Activated naive CD8-positive, alpha-beta T cell treated with anti-CD3 and anti-CD28 coated beads, Interleukin-2, amount 50 U/mL, for 16 hours (primary cell): ENCODE measurements around the gene TRUB2.

ENCODE experiments used
- DNase-seq: peaks from one replicate; pipeline ENCODE4 v3.0.0-alpha.2; 2020; ENCODE audit warnings: low read depth, low spot score

Gene TRUB2, protein sequence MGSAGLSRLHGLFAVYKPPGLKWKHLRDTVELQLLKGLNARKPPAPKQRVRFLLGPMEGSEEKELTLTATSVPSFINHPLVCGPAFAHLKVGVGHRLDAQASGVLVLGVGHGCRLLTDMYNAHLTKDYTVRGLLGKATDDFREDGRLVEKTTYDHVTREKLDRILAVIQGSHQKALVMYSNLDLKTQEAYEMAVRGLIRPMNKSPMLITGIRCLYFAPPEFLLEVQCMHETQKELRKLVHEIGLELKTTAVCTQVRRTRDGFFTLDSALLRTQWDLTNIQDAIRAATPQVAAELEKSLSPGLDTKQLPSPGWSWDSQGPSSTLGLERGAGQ

DNA sequence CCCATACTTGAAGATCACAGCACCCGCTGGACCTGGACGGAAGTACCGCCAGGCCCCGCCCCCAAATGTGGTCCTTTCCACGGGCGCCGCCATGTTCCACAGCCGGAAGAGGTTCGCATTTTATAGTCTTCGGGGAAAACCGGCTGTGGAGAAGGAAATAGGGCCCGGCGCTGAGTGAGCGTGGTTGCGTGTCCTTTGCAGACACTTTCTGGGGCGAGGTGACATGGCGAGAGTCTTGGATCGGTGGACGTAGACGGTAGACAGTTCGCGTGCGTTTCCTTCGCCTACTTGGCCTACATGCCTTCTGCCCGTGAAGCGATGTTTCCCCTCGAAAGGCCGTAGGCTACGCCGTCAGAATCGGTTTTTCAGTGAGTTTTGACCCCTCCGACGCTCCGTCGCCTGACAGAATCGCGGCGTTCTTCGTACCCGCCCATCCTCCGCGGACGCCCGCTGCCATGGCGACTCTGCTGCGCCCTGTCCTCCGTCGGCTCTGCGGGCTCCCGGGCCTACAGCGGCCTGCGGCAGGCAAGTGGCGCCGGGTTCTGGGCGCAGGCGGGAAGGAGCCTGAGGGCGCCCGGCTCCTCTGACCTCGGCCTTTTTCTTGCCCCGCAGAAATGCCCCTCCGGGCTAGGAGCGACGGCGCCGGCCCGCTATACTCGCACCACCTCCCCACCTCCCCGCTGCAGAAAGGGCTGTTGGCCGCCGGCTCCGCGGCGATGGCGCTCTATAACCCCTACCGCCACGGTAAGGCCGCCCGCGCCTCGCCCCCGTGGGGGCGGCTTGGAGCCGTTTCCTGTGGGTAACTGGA is at the start of gene TRUB2, which contains the start of gene COQ4:
Gene TRUB2 (minus strand): TSS at position 44 of the 808 bp plus-strand sequence. CDS start 39 bp downstream, at position 5.
Gene COQ4 (plus strand): TSS at position 436 of the 808 bp plus-strand sequence. CDS start 20 bp downstream, at position 456.
- peak; percentile 85 for DNase-seq

DNA sequence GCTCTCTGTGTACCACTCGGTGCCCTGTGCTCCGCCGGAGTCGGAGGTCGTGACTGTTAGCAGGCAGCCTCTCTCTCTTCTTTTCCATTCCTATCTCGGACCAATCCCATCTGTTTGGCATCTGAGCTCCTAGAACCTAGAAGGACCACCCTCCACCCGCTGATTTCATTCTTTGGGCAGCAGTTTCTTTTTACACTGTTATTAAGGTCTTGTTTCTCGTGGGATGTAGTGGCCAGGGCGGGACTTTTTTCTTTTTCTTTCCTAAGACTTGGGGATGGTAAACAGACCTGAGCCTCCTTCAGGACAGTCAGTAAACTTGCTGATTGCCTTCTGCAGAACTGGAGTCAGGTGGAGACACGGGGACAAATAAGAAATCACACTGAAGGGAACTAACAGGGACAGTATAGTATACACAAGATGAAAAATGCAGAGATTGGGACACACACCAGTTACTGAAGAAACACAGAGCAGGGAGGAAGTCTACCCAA is 49.4 kb upstream of the TRUB2 start:
- no peak for DNase-seq

DNA sequence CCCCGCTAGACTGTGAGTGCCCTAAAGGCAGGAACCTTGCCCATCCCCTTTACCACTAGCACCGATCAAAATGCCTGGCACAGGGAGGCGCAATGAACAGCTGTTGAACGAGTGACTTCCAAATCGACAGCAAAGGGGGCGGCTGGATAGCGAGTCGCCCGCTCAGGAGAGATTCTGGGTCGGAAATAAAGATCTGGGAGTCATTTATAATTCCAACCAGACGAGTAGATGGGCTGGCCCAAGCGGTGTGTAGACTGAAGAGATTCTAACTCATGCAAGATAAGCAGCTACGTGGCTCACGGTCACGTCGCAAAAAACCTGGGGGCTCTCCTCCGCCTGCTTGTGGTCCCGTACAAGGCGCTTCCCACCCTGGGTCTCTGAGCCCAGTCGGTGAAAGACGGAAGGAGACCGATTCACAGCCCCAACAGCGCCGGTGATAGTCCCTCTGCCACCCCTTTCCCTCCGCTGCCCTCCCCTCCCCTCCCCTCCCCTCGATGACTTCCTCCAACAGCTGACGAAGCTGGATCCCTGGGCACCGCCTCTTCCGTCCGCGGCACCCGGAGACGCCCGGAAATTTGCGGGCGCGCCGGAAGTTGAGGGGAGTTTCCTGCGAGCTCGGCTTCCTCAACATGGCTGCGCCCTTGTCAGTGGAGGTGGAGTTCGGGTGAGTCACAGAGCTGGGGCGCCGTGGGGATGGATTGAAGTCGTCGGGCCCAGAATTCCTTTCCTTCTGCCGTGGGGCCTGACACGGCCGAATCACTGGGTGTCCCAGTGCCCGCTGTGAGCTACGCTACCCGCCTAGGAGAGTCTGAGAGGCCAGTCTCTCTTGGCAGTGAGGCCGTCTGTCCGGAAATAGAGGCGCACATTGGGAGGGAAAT is 48.7 kb upstream of the TRUB2 start, which contains the start of gene URM1:
Gene URM1 (plus strand): TSS at position 623 of the 878 bp plus-strand sequence. CDS start 7 bp downstream, at position 630.
- peak; percentile 88 for DNase-seq

DNA sequence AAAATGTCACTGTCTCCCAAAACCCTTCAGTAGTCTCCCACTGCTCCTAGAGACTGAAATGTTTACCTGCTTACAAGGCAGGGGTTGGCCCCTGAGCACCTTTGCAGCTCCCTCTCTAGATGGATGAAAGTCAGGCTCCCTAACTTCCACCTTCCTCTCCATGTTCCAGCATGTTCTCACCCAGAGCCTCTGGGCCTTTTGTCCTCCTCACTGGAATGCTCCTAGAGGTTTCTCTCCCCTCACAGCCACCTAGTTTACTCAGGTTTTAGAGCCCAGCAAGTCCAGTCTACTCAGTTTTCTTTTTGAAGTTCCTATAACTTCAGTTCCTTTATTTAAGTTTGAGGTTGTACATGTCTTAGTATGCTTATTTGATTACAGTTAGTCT is 48.1 kb upstream of the TRUB2 start:
- DNase-seq: no peak

DNA sequence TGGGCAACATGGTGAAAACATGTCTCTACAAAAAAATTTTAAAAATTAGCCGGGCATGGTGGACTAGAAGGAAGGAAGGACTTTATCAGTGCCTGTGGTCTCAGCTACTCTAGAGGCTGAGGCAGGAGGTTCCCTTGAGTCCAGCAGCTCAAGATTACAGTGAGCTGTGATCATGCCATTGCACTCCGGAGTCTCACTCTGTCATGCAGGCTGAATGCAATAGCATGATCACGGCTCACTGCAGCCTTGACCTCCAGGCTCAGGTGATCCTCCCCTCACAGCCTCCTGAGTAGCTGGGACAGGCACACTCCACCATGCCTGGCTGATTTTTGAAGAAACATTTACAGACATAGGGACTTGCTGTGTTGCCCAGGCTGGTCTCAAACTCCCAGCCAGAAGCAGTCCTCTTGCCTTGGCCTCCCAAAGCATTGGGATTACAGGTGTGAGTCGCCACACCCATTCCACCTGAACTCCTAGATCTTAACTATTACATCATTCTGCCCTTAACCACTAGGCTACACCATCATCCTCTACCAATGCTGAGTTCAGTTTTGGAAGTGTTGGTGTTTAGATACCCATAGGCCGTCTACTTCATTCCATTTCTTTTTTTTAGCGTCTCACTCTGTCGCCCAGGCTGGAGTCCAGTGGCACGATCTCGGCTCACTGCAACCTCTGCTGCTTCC is 46.9 kb upstream of the TRUB2 start:
- no peak for DNase-seq

DNA sequence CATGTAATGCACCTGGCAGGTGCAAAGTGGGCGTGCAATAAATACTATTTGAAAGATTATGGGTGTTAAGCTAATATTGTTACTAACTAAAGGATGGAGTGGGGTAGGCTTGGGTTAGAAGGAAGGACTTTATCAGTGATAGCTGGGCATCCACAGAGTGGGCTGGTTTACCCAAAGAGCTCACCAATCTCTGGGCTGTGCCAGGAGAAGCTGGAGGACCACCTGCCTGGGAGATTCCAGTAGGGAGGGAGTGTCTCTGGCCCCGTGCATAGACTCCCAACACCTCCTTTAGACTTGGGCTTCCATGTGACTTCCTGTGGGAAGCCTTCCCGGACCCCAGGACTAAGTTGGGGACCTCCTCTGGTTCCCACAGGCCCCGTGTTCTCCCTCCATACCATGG is 43.3 kb upstream of the TRUB2 start:
- no peak for DNase-seq

DNA sequence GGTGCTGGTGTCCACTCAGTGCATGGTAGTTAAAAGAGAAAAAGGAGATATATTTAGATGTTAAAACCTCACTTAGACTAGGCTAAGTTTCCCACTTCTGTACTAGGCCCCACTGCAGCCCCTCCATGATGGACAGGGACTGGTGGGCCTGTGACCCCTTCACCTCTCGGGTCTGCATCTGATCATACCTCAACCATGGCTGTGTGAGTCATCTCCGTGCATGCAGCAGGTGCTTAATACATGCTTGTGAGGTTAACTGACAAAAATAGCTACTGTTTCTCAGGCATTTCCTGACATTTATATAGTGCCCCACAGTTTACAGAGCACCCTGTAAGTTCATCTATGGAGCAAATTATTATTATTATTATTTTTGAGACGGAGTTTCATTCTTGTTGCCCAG is 40.5 kb upstream of the TRUB2 start:
- no peak for DNase-seq

DNA sequence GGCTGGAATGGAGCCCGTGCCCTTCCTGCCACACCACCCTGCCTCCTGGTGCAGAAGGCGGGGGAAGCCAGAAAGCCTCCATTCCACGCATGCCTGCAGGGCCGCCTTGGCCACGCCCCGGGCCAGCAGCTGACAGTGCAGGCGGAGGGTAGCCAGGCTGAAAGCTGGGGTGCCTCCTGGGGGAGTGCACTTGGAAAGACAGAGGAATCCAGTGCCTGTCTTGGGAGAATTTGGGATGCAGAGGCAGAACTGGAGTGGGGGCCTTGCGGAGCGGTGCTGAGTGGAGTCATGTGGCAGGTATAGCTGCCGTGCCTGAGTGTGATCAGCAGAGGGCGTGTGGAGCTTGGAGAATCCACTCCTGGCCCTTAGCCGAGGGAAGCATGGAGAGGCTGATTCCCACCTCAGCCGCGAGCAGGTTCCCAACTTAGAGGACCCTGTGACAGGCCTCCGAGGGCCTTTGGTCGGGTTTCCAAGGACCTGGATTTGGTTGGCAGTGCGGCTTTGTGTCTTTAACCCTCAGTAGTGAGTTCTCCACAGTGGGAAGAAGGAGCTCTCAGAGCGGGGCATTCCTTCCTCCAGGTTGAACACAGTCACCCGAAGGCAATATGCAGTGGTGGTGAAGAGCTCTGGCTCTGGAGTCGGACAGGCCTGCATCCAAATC is 39.9 kb upstream of the TRUB2 start:
- peak; percentile 17 for DNase-seq

DNA sequence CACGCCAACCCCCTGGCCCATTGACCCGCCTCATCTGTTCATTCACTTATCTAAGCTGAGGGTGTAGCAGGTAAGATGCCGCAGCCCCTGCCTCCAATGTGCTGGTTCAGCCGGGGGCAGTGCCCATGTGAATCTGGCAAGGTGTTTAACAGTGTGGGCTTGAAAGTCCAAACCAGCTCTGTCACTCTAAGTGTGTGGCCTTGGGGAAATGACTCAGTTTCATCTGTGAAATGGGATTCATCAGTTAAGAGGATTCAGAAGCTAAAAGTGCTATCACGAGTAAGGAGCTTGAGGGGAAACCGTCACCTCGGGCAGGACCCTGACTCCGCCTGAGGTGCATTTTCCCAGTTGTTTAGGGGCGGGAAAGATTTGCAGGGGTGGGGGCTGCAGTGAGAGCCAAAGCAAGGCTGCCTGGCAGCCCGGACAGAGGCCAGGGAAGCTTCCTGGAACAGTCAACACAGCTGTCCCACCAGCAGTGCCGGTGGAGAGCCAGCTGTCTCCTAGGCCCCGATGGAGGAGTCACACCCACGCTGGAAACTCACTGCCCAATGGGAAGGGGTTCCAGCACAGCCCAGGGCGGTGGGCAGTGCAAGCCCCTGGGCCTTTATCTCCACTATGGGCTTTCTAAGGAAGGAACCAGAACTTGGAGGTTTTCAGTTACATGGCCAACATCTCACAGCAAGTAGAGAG is 39.2 kb upstream of the TRUB2 start:
- DNase-seq: no peak

DNA sequence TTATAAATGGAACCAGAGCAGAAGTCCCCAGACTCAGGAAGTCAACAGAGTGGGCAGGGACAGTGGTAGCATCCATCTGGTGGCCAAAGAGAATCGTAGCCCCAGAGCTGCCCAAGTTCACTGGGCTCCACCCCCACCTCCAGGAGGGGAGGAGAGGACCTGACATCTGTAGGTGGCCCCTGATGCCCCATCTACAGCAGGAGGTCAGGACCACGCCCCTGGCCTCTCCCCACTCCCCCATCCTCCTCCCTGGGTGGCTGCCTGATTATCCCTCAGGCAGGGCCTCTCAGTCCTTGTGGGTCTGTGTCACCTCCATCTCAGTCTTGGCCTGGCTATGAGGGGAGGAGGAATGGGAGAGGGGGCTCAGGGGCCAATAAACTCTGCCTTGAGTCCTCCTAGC is 38.6 kb upstream of the TRUB2 start:
- DNase-seq: no peak

DNA sequence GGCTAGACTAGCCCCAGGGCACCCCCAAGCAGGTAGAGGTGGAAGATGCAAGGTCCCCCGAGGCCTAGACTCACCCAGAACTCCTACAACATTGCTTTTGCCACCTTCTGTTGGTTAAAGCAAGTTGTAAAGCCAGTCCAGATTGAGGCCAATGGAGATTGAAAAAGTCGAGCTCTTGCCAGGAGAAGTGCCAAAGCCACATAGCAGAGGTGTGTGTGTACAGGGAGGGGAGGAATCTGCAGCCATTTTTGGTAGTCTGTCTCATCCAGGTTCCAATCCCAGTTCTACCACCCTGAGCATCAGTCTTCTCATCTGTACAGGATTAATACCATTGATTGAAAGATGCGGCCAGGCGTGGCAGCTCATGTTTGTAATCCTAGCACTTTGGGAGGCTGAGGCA is 36.6 kb upstream of the TRUB2 start:
- no peak for DNase-seq

DNA sequence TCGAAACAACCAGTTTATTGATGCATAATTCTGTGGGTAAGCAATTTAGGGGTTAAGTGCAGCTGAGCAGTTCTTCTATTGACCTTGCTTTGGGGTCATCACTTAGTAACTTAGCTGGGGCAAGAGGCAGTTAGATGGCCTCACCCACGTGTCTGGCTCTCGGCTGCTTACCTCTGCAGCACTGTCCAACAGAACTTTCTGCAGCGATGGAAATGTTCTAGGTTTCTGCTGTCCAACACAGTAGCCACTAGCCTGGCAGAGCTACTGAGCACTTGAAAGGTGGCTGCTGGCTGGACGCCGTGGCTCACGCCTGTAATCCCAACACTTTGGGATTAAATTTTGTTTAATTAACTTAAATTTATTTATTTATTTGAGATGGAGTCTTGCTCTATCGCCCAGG is 35.8 kb upstream of the TRUB2 start:
- no peak for DNase-seq

DNA sequence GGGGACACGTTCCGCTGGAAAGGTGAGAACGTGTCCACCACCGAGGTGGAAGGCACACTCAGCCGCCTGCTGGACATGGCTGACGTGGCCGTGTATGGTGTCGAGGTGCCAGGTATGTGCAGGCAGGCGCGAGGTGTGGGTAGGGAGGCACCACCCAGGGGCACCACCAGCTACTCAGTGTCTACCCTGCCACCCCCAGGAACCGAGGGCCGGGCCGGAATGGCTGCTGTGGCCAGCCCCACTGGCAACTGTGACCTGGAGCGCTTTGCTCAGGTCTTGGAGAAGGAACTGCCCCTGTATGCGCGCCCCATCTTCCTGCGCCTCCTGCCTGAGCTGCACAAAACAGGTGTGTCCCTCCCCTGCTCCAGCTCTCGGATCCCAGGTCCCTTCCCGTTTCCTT is 33.2 kb upstream of the TRUB2 start:
- DNase-seq: no peak

DNA sequence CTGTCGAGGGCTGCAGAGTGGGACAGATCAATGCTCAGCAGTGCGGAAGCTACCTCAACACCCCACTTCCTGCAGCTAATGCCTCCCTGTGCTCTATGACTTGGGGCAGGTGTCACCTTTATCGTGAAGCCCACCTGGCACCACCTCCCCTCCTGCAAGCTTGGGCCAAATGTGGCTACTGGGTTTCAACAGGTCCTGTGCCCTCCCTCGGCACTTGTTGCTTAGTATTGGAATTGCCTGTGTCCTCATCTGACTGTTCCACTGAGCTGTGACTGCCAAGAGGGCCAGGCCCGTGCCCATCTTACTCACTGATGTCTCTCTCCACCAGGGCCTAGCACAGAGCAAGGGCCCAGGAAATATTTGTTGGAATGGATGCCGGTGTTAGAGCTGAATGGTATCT is 27.5 kb upstream of the TRUB2 start:
- DNase-seq: no peak

DNA sequence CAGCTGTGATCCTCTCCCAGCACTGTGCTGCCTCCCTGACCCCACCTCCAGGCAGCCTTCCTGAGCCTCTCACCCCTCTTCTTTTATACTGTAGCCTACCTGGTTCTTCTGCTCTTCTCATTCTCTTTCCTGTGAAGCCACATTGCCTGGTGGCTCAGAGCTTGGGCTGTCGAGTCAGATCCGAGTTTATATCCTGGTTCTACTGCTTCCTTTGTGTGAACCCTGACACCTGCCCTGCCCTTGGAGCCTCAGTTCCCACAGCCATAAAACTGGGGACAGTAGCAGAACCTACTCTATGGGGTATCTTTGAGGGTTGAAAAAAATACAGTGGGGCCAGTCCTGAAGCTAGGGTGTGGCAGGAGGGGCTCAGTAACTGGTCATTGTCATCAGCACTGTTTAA is 26.9 kb upstream of the TRUB2 start:
- DNase-seq: no peak

DNA sequence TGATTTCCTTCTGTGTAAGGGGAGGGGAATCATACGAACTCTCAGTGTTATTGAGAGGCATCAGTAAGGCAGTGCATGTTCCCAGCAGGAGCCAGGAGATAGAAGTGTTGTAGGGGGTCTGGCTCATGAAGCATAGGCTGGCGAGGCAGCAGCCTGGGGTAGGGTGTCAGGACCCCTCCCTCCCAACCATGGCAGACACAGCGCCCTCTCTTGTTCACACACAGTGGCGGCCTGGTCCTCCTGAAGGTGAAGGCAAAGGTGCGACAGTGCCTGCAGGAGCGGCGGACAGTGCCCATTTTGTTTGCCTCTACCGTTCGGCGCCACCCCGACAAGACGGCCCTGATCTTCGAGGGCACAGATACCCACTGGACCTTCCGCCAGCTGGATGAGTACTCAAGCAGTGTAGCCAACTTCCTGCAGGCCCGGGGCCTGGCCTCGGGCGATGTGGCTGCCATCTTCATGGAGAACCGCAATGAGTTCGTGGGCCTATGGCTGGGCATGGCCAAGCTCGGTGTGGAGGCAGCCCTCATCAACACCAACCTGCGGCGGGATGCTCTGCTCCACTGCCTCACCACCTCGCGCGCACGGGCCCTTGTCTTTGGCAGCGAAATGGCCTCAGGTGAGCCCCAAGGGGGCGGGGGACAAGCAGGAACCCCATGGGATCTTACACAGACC is 22.8 kb upstream of the TRUB2 start:
- DNase-seq: no peak

DNA sequence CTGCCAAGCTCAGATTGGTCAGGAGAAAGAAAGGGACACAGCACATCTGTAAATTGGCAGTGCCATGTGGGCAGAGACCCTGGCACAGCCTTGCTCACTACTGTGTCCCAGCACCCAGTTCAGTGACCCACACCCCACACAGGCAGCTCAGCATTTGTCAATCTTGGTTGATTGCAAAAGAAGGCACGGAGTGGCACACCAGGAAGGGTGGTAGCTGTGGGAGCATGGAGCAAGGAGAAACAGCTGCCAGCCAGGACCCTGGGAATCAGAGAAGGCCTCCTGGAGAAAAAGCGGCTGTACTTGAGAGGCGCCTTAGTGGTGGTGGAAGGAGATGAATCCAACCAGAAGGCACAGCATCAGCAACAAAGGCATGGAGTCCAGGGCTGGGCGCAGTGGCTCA is 21.6 kb upstream of the TRUB2 start:
- DNase-seq: no peak

DNA sequence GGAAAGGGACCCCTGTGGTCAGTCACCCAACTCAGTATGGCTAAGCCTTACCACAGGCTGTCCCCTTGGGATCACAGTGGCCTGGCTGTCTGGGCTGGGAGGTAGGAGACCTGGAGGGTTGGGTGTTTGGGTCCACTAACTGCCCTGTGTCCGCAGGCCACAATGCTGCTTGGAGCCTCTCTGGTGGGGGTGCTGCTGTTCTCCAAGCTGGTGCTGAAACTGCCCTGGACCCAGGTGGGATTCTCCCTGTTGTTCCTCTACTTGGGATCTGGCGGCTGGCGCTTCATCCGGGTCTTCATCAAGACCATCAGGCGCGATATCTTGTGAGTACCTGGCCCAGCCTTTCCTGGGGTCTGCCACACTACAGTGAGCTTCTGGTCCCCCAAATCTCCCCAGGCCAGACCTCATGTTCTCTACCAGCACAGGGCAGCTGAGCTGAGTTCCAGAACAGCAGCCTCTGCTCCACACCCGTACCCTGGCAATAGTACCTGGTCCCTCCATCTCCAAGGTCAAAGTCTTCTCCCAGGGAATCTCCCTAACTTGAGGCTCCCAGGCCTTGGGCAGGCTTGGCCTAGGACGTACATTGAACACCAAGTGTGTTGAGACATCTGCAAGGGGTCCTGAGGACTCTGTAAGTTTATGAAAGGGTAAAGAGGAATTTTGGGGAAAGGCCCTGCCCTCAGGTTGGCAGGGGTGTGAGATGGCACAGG is 20.9 kb upstream of the TRUB2 start:
- no peak for DNase-seq

DNA sequence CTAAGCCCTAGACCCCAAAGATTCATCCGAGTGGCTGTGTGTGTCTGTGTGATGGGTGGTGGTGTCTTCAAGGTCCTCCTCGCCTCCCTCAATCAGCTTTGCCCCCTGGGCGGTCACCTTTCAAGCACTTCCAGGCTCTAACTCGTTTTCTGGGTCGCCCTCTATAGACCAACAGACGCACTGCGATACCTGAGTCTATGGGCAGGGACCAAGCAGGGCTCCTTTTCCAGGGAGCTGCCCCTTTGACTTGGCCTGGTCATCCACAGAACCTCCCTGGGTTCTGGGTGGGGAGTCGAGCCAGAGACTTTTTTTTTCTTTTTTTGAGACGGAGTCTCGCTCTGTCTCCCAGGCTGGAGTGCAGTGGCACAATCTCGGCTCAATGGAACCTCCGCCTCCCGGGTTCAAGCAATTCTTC is 19.2 kb upstream of the TRUB2 start:
- peak; percentile 37 for DNase-seq
